GM19455 (cell line): ENCODE data around the gene SLC35C1.

Experiments used
- ATAC-seq: cut with Tn5 transposase; IDR thresholded peaks from one replicate; pipeline ENCODE4 v1.9.1; 2021; ENCODE audit not compliant: unreplicated experiment

Gene SLC35C1

GRCh38 chr11:45844822-45845578 lies 40.1 kb downstream of the SLC35C1 start:
- no peak for ATAC-seq

- no peak for ATAC-seq
Measured at GRCh38 chr11:45846174-45846675, 41.3 kb downstream of the SLC35C1 start.

- peak; percentile 94 for ATAC-seq
Measured at GRCh38 chr11:45846974-45847910, 42.3 kb downstream of the SLC35C1 start, which contains the start of gene CRY2. Gene CRY2, plus strand, starts transcription at chr11:45847475. Its CDS starts 16 bp downstream, at chr11:45847491.

- ATAC-seq: peak; percentile 11
Measured at GRCh38 chr11:45847911-45848316, 43.0 kb downstream of the SLC35C1 start.

GRCh38 chr11:45848654-45849081 lies 43.7 kb downstream of the SLC35C1 start:
- ATAC-seq: no peak

- ATAC-seq: no peak
Measured at GRCh38 chr11:45850446-45850845, 45.5 kb downstream of the SLC35C1 start.

GRCh38 chr11:45851228-45851627 lies 46.3 kb downstream of the SLC35C1 start:
- no peak for ATAC-seq

GRCh38 chr11:45852018-45852711 lies 47.2 kb downstream of the SLC35C1 start:
- ATAC-seq: no peak

GRCh38 chr11:45852712-45853101 lies 47.8 kb downstream of the SLC35C1 start:
- ATAC-seq: no peak

GRCh38 chr11:45853332-45854219 lies 48.6 kb downstream of the SLC35C1 start:
- no peak for ATAC-seq

- ATAC-seq: no peak
Measured at GRCh38 chr11:45855308-45855707, 50.4 kb downstream of the SLC35C1 start.

GRCh38 chr11:45856044-45856468 lies 51.1 kb downstream of the SLC35C1 start:
- ATAC-seq: no peak

GRCh38 chr11:45857961-45858474 lies 53.1 kb downstream of the SLC35C1 start:
- no peak for ATAC-seq

- no peak for ATAC-seq
Measured at GRCh38 chr11:45858751-45859398, 53.9 kb downstream of the SLC35C1 start.

GRCh38 chr11:45859661-45860140 lies 54.8 kb downstream of the SLC35C1 start:
- ATAC-seq: no peak

- no peak for ATAC-seq
Measured at GRCh38 chr11:45860348-45860747, 55.4 kb downstream of the SLC35C1 start.

GRCh38 chr11:45860764-45861510 lies 56.0 kb downstream of the SLC35C1 start:
- ATAC-seq: no peak
